Measurements from ENCODE around the gene CPLX1.
A peak's percentile ranks its signal among the peaks of the same experiment; 100 is the strongest.
"Not testable (repeated sequence)": the region's sequence is repeated elsewhere in the genome, so short reads cannot be mapped to it uniquely, and the experiment has no call there.

Gene CPLX1

GRCh38 chr4:818106-818921 lies 7.6 kb downstream of the CPLX1 start:
- no peak for DNase-seq

GRCh38 chr4:815464-816146 lies 10.3 kb downstream of the CPLX1 start:
- DNase-seq = no peak

- DNase-seq = no peak
These were observed 11.5 kb downstream of the CPLX1 start for GRCh38 chr4:814312-814850.

- no peak for DNase-seq
These were observed 12.0 kb downstream of the CPLX1 start for GRCh38 chr4:813900-814299.

GRCh38 chr4:808860-809570 lies 16.9 kb downstream of the CPLX1 start:
- DNase-seq = no peak

GRCh38 chr4:807792-808191 lies 18.1 kb downstream of the CPLX1 start:
- no peak for DNase-seq

- DNase-seq = not testable (repeated sequence)
These were observed 18.9 kb downstream of the CPLX1 start for GRCh38 chr4:806979-807378.

GRCh38 chr4:804804-805203 lies 21.1 kb downstream of the CPLX1 start:
- no peak for DNase-seq

- DNase-seq = no peak
These were observed 22.0 kb downstream of the CPLX1 start for GRCh38 chr4:803884-804283.

- DNase-seq = no peak
These were observed 24.3 kb downstream of the CPLX1 start for GRCh38 chr4:801436-802124.

- no peak for DNase-seq
These were observed 28.9 kb downstream of the CPLX1 start for GRCh38 chr4:797066-797465.

GRCh38 chr4:796206-796605 lies 29.7 kb downstream of the CPLX1 start:
- no peak for DNase-seq

- DNase-seq = no peak
These were observed 30.2 kb downstream of the CPLX1 start for GRCh38 chr4:795726-796119.

- DNase-seq = no peak
These were observed 30.8 kb downstream of the CPLX1 start for GRCh38 chr4:794900-795725.

GRCh38 chr4:793941-794621 lies 31.8 kb downstream of the CPLX1 start:
- no peak for DNase-seq

- no peak for DNase-seq
These were observed 32.7 kb downstream of the CPLX1 start for GRCh38 chr4:793093-793861.

- no peak for DNase-seq
These were observed 33.3 kb downstream of the CPLX1 start for GRCh38 chr4:792626-793092.

GRCh38 chr4:791898-792625 lies 33.9 kb downstream of the CPLX1 start:
- DNase-seq = peak; percentile 44

- no peak for DNase-seq
These were observed 34.6 kb downstream of the CPLX1 start for GRCh38 chr4:791252-791897.
